ENCODE results near the gene CLDN14.

Gene CLDN14

DNA sequence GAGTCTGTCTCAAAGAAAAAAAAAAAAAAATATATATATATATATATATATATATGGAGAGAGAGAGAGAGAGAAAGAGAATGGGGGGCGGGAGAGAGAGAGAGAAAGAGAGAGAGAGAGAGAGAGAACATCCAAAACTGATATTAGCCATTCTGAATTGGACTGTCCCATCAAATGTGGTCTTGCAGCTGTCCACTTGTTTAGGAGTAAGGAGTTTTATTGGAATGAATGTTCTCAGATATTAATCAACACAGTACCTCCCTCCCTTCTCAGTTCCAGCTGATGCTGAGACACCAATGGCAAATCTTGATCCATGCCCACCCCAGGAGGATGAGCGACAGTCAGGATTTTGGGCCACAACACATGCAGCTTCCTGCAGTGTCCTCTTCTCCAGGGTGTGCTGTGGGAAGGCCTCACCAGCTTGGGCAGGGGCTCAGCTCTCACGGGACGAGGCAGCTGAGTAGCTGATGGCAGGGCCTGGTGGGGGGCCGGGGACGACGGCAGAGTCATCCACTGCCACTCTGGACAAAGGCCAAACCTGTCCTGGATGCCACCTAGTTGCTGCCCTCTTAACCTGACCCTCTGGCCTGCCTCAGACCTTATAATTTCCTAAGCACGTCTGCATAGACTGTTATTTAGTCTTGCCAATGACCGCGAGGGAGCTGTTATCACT is 9.3 kb upstream of the CLDN14 start:
- DNase-seq (ENCODE audit: extremely low read depth, low read depth), result no peak
- H3K4me3 ChIP-seq (replicated peaks; ENCODE audit: low read depth, low read length), result no peak overlapping the region
- TF ChIP-seq, protein P1, sequence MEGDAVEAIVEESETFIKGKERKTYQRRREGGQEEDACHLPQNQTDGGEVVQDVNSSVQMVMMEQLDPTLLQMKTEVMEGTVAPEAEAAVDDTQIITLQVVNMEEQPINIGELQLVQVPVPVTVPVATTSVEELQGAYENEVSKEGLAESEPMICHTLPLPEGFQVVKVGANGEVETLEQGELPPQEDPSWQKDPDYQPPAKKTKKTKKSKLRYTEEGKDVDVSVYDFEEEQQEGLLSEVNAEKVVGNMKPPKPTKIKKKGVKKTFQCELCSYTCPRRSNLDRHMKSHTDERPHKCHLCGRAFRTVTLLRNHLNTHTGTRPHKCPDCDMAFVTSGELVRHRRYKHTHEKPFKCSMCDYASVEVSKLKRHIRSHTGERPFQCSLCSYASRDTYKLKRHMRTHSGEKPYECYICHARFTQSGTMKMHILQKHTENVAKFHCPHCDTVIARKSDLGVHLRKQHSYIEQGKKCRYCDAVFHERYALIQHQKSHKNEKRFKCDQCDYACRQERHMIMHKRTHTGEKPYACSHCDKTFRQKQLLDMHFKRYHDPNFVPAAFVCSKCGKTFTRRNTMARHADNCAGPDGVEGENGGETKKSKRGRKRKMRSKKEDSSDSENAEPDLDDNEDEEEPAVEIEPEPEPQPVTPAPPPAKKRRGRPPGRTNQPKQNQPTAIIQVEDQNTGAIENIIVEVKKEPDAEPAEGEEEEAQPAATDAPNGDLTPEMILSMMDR (IDR thresholded peaks at IDR 0.05; ENCODE audit: low read depth, low read length, missing control alignments), result no peak

DNA sequence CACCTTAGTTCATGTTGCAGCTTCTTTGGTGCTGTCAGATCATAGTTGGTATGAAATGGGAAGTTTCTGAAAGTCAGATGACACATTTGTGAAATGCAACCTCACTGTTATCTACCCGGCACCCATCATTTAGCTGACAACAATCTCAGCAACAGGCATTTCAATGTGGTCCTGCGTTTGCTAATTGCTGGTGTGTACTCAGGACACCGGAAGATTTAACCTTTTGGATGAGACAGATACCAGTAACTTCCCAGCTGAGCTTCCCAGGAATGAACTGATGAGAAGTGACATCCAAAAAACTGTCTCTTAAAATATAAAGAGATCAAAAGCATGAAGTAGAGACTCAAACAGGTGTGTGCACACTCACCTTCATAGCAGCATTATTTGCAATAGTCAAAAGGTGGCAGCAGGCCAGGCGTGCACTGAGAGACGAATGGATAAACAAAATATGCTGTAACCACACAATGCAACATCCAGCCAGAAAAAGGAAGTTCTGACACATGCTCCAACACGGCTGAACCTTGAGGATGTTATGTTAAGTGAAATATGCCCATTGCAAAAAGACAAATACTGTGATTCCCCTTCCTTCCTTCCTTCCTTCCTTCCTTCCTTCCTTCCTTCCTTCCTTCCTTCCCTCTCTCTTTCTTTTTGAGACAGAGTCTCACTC is 7.9 kb upstream of the CLDN14 start:
- DNase-seq (ENCODE audit: extremely low read depth, low read depth), result no peak
- TF ChIP-seq, protein P1 (IDR thresholded peaks at IDR 0.05; ENCODE audit: low read depth, low read length, missing control alignments), result no peak
- H3K4me3 ChIP-seq (replicated peaks; ENCODE audit: low read depth, low read length), result no peak overlapping the region

DNA sequence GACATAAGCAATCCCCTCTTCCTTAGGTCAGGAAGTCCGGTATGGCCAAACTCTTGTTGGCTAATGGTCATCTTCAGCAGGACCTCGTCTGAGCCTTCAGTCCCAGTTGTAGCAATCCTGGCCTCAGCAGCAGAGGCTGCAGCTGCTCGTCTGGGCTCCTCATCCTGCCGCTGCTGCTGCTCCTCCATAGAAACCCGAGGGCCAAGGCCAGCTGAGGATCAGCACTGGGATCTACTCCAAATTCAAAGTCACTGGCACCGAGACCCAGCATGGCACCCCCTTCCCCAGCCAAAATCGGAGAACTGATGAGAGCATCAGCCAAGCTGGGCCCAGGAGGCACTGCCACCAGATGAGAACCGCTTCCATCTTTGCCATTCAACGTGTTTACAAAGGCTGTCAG is 6.3 kb upstream of the CLDN14 start:
- no peak for DNase-seq (ENCODE audit: extremely low read depth, low read depth)
- TF ChIP-seq, protein P1 (IDR thresholded peaks at IDR 0.05; ENCODE audit: low read depth, low read length, missing control alignments), result no peak
- H3K4me3 ChIP-seq (replicated peaks; ENCODE audit: low read depth, low read length), result no peak overlapping the region

DNA sequence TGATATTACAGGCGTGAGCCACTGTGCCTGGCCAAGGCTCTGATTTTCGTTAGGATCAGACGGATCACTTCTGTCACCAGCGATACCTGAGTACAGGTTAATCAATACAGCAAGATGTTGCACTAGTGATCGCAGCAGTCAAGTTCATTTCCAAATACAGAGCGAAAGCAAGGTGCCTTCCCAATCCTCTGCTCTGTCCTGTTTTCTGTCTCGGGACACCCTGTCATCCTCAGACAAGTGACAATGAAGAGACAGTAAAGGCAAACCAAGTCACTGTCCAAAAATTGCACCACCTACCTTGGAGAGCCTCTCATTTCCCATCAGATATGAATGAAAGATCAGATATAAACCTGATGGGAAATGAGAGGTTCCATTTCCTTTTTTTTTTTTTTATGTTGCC is 5.6 kb upstream of the CLDN14 start:
- TF ChIP-seq, protein P1 (IDR thresholded peaks at IDR 0.05; ENCODE audit: low read depth, low read length, missing control alignments), result no peak
- H3K4me3 ChIP-seq (replicated peaks; ENCODE audit: low read depth, low read length), result no peak overlapping the region
- no peak for DNase-seq (ENCODE audit: extremely low read depth, low read depth)

DNA sequence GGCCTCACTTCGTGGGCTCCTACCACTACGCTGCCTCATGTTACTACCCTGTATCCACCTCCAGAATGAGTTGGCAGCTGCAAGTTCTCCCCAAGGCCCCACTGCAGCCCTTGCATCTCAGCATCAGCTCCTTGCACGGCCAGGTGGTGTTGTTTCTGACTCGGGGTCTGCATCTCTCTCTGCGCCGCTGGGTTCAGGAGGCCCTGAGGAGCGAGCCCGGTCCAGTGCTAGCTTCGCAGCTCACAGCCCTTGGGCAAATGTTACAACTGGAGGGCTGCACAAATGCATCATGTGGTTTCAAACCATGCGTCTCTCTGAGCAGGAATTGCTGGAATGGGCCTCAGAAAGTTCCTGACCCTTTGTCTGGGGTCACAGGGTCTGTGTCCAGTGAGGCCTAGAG is 3.2 kb upstream of the CLDN14 start:
- no peak overlapping the region for H3K4me3 ChIP-seq (replicated peaks; ENCODE audit: low read depth, low read length)
- no peak for DNase-seq (ENCODE audit: extremely low read depth, low read depth)
- TF ChIP-seq, protein P1 (IDR thresholded peaks at IDR 0.05; ENCODE audit: low read depth, low read length, missing control alignments), result no peak

DNA sequence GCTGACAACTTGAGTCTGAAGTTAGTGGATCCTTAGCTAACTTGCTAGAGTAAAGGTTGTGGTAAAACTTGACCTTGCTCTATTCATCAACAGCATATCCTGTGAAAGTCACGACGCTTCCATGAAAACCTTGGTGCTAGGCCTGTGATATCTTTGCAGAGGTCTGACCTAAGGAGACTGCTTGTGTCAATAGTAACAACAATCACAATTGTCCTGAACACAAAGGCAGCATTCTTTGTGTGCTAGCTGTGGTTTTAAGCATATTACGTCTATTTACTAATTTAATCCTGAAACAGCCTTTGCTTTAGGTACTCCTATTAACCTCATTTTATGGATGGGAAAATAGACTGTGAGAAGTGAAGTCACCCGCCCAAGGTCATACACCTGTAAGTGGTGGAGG is 2.8 kb upstream of the CLDN14 start:
- DNase-seq (ENCODE audit: extremely low read depth, low read depth), result no peak
- TF ChIP-seq, protein P1 (IDR thresholded peaks at IDR 0.05; ENCODE audit: low read depth, low read length, missing control alignments), result no peak
- H3K4me3 ChIP-seq (replicated peaks; ENCODE audit: low read depth, low read length), result no peak overlapping the region

Data from HFF-Myc (cell line).